ENCODE data around the gene MCTP2.

- no peak for TF ChIP-seq CTCF (IDR thresholded peaks at IDR 0.05)
- TF ChIP-seq POLR2A (IDR thresholded peaks at IDR 0.05): no peak
These were observed 169.4 kb downstream of the MCTP2 start for GRCh38 chr15:94400526-94401298.
